Stomach (tissue), 9 donors: ENCODE results near the gene MYH9. TPM values are rescaled to one million over a fixed set of nuclear protein-coding genes. Genes with fewer than 3 reads are reported as not detected.

Source experiments
- DNase-seq, 2 donors: peaks; one replicate each; pipeline versions ENCODE4 v3.0.0 to v3.0.0-alpha.2; 2013 to 2019
- H3K27ac ChIP-seq, 5 donors: fragments of 200-600 bp in 4 of 5; sonication (generic) in 4 of 5; one replicate each; pipeline ENCODE4 v1.5.1; 2013 to 2019; ENCODE audit warnings: mild to moderate bottlenecking in 1 of 5, moderate library complexity in 1 of 5
- H3K27me3 ChIP-seq, 3 donors: fragments of 200-600 bp; sonication (generic); one replicate each; pipeline ENCODE4 v1.5.1; 2017 to 2019; ENCODE audit warnings: mixed run types in 1 of 3
- H3K36me3 ChIP-seq, 4 donors: fragments of 200-600 bp; sonication (generic); 1 replicate in 3 of 4; 2 replicates in 1 of 4; pipeline ENCODE4 v1.5.1; 2016 to 2019
- H3K4me1 ChIP-seq, 4 donors: fragments of 200-600 bp; sonication (generic); one replicate each; pipeline ENCODE4 v1.5.1; 2016 to 2019
- H3K4me3 ChIP-seq, 4 donors: fragments of 200-600 bp; sonication (generic) in 3 of 4; one replicate each; pipeline ENCODE4 v1.5.1; 2016 to 2019; ENCODE audit warnings: mild to moderate bottlenecking in 1 of 4
- H3K9me3 ChIP-seq, 4 donors: fragments of 200-600 bp; sonication (generic); one replicate each; pipeline ENCODE4 v1.5.1; 2016 to 2019
- EP300 ChIP-seq: sonication (generic); formaldehyde crosslinking; IDR thresholded peaks from one replicate; pipeline ENCODE4 v1.6.1; 2017; ENCODE audit warnings: antibody characterized with exemption
- POLR2A ChIP-seq, 4 donors: fragments of 450-650 bp; IDR thresholded peaks; one replicate each; pipeline ENCODE4 v1.6.1; 2016; ENCODE audit warnings: antibody characterized with exemption in 4 of 4, control low read depth in 2 of 4, mild to moderate bottlenecking in 1 of 4, moderate library complexity in 1 of 4
- POLR2AphosphoS5 ChIP-seq, 3 donors: sonication (generic); formaldehyde crosslinking; IDR thresholded peaks; one replicate each; pipeline ENCODE4 v1.6.1; 2016; ENCODE audit warnings: antibody characterized with exemption in 3 of 3
- WGBS, 5 donors: extraction: QIAGEN DNeasy Blood & Tissue Kit in 3 of 5; methylation state at CpG; one replicate each; pipeline versions ENCODE4 v1.1.5 to v1.1.7; 2013 to 2018; 5-methylcytosine and 5-hydroxymethylcytosine counted together
- intact Hi-C: fragments of 100-400 bp; cut with DNase I; formaldehyde crosslinking; loops from one replicate; pipeline ENCODE4 v1.15.1; 2023; ENCODE audit warnings: low total_unique reads
- polyA plus RNA-seq, 3 donors: library from polyadenylated mRNA; stranded (reverse); fragments of 200-250 nt; gene quantifications; one replicate each; pipeline ENCODE4 v1.2.3, GENCODE V29; 2013
- total RNA-seq, 5 donors: library from RNA; depleted of rRNA; stranded (reverse); fragments of >200 nt; gene quantifications; one replicate each; pipeline versions ENCODE4 v1.1.0 to v1.2.3, GENCODE V29; 2014 to 2016
- TF ChIP-seq, protein P1 (sequence below), 7 experiments: fragments of 450-650 bp in 4 of 7; fragments of 200-600 bp in 3 of 7; sonication (generic) in 3 of 7; IDR thresholded peaks; one replicate each; pipeline ENCODE4 v1.5.1; 2016 to 2019; ENCODE audit warnings: antibody characterized with exemption in 7 of 7, control low read depth in 2 of 7, mild to moderate bottlenecking in 1 of 7
- donor health status: healthy with polysubstance abuse.
- donor health status: Bipolar disorder and iron deficiency.
- donor health status: healthy.

MYH9 gene
- total and polyA plus RNA-seq, 8 donors: 46.7 to 620 (median 197) TPM

DNA sequence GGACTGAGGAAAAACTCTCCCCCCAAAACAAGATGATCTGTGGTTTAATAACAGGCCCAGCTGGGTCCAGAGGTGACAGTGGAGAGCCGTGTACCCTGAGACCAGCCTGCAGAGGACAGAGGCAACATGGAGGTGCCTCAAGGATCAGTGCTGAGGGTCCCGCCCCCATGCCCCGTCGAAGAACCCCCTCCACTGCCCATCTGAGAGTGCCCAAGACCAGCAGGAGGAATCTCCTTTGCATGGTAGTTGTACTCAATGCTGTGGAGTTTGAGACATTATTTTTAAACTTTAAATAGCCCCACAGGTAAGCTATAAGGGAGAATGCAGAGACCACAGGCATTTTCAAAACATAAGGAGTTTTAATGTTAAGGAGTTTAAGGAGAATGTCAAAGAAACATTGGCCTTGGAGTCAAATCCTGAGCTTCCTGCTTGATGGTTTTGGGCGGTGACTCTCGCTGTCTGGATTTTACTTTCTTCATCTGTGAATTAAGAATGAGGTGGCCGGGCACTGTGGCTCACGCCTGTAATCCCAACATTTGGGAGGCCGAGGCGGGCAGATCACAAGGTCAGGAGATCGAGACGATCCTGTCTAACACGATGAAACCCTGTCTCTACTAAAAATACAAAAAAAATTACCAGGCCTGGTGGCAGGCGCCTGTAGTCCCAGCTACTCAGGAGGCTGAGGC, 128.0 kb downstream of the MYH9 start:
- H3K36me3 ChIP-seq: peaks cover 0 to 86% (median 67%) of the 10 kb centered on the region in 4 donors
- TF ChIP-seq, protein P1, sequence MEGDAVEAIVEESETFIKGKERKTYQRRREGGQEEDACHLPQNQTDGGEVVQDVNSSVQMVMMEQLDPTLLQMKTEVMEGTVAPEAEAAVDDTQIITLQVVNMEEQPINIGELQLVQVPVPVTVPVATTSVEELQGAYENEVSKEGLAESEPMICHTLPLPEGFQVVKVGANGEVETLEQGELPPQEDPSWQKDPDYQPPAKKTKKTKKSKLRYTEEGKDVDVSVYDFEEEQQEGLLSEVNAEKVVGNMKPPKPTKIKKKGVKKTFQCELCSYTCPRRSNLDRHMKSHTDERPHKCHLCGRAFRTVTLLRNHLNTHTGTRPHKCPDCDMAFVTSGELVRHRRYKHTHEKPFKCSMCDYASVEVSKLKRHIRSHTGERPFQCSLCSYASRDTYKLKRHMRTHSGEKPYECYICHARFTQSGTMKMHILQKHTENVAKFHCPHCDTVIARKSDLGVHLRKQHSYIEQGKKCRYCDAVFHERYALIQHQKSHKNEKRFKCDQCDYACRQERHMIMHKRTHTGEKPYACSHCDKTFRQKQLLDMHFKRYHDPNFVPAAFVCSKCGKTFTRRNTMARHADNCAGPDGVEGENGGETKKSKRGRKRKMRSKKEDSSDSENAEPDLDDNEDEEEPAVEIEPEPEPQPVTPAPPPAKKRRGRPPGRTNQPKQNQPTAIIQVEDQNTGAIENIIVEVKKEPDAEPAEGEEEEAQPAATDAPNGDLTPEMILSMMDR (IDR thresholded peaks at IDR 0.05): no peak
- TF ChIP-seq POLR2AphosphoS5 (IDR thresholded peaks at IDR 0.05) (no peak), POLR2A (IDR thresholded peaks at IDR 0.05) (no peak), EP300 (no peak)
- no peaks in the 10 kb centered on the region for H3K27me3 ChIP-seq
- peaks cover 18 to 48% (median 29%) of the 10 kb centered on the region in 4 donors for H3K4me1 ChIP-seq
- no peaks in the 10 kb centered on the region for H3K9me3 ChIP-seq
- no peak for DNase-seq
- H3K27ac ChIP-seq: peak overlapping the region in 3 of 5 donors; percentile 65 to 76 (median 75)
- peak overlapping the region in 1 of 4 donors; percentile 13 for H3K4me3 ChIP-seq
- 61 to 76% (median 71%) methylated on average over 14 of the region's 14 CpGs for WGBS, 5 donors
- intact Hi-C loops: no loop called here

DNA sequence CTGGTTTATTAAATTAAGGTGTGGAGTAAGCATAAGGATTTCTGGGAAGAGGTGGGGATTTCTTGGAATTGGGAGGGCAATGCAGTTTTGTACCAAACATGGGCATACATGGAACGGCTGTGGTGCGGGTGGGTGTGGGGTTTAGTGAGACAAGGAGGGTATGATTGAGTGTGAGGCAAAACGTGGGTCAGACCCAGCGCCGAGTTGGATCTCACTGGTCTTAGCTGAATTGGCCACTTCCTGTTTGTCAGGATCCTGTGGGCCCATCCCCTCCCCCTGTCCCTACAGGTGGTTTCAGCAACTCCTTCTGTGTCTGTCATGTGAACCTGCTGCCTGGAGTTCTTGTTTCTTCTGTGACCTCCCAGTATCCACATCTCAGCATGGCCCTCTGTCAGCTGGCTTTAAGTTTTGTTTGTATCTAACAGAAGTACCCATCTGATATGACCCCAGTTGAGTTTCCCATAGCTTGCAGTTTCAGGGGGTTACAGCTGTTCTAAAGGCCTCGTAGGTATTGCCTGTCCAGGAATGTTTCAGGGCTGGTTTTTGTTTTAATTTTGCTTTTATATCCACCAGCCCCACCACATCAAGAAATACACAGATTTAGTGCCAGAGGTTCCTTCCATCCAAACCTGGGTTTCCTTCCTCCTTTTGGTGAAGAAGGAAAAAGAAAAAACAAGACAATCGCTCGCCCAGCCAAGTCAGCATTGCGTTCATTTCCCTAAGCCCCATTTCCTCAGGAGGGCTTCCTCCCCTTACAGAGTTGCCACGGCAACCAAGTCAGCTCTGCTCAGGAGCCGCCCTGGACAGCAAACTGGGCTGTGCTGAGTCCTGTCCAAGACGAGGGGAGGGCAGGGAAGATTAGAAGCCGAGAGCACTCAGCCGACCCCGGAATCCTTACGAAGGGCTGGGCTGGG, 128.8 kb downstream of the MYH9 start:
- peak overlapping the region; percentile 16 to 76 (median 65) for H3K27ac ChIP-seq
- peak overlapping the region in 1 of 4 donors; percentile 13 for H3K4me3 ChIP-seq
- TF ChIP-seq POLR2A (IDR thresholded peaks at IDR 0.05): no peak
- TF ChIP-seq POLR2AphosphoS5 (IDR thresholded peaks at IDR 0.05): no peak
- TF ChIP-seq, protein P1 (IDR thresholded peaks at IDR 0.05): no peak
- no peak for TF ChIP-seq EP300

DNA sequence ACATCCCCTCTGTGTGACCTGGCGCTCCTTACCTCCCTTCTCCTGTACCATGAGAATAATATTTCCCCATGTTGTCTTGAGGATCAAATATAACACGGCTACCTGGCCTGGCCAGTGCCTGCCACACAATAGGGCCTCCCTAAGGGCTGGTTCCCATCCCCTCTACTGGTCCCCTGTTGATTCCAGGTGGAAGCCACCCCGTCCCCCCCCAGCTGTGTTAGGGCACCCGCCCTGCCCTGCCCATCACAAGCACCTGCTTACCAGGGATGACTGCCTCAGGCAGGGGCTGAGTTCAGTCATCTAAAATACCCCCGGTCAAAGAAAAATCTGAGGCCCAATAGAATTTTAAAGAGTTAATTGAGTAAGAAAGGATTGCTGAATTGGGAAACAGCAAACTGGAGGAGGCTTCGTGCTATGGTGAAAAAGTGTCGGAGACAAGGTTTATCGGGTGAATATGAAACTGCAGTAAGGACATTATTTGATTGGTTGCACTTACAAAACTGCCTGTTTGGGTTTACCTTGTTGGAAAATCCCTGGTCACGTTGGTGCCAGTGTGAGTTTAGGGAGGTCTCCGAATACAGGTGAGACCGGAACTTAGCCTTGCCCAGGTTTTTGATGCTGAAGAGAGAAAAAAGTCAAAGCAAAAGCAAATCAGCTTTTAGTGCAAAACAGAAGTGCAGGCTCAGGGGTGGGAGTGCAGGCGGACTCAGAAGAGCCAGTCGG, 129.7 kb downstream of the MYH9 start:
- no peak for DNase-seq
- H3K4me1 ChIP-seq: peaks cover 33 to 64% (median 45%) of the 10 kb centered on the region in 4 donors
- H3K27me3 ChIP-seq: no peaks in the 10 kb centered on the region
- no peaks in the 10 kb centered on the region for H3K9me3 ChIP-seq
- peaks cover 0 to 70% (median 54%) of the 10 kb centered on the region in 4 donors for H3K36me3 ChIP-seq
- WGBS, 5 donors: 86 to 93% (median 88%) methylated on average over 13 of the region's 13 CpGs
- no peak overlapping the region for H3K4me3 ChIP-seq
- intact Hi-C loops: no loop called here
- peak overlapping the region in 4 of 5 donors; percentile 16 to 76 (median 70) for H3K27ac ChIP-seq
- TF ChIP-seq POLR2AphosphoS5 (IDR thresholded peaks at IDR 0.05): no peak
- TF ChIP-seq EP300: no peak
- no peak for TF ChIP-seq POLR2A (IDR thresholded peaks at IDR 0.05)
- TF ChIP-seq, protein P1 (IDR thresholded peaks at IDR 0.05): no peak

More for the DNA sequence above, 128.8 kb downstream of the MYH9 start:
- Histone ChIP-seq H3K36me3 (peaks cover 0 to 79% (median 63%) of the 10 kb centered on the region in 4 donors), H3K27me3 (no peaks in the 10 kb centered on the region), H3K4me1 (peaks cover 26 to 56% (median 37%) of the 10 kb centered on the region in 4 donors), H3K9me3 (no peaks in the 10 kb centered on the region)
- DNase-seq: peak in 1 of 2 donors; percentile 86
- 42 to 49% (median 45%) methylated on average over 16 of the region's 16 CpGs for WGBS, 5 donors
- intact Hi-C loops: no loop called here

DNA sequence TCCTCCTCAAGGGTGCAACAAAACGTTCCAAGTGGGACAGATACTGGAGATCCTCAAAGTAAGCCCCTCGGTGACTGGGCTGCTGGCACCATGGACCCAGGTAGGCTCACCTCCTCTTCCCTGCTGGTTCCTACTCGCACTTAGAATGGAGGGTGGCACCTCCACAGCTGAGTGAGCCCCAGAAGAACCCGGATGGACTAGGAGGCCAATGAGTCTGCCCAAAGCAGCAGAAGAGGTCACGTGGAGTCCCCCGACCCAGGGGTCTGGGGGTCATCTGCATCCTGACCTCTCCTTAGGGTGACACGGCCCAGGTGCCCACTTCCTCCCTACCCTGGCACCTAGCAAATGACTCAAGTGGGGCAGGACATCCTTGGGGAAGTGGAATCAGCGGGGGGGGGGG, 130.5 kb downstream of the MYH9 start:
- peaks cover 39 to 70% (median 51%) of the 10 kb centered on the region in 4 donors for H3K4me1 ChIP-seq

More for the DNA sequence above, 130.5 kb downstream of the MYH9 start:
- Histone ChIP-seq H3K4me3 (no peak overlapping the region), H3K36me3 (peaks cover 0 to 62% (median 46%) of the 10 kb centered on the region in 4 donors), H3K27me3 (no peaks in the 10 kb centered on the region), H3K27ac (peak overlapping the region in 3 of 5 donors; percentile 62 to 75 (median 65)), H3K9me3 (no peaks in the 10 kb centered on the region)
- no peak for DNase-seq
- intact Hi-C loops: no loop called here
- WGBS, 5 donors: 72 to 91% (median 74%) methylated on average over 7 to 8 of the region's 8 CpGs
- TF ChIP-seq POLR2AphosphoS5 (IDR thresholded peaks at IDR 0.05) (no peak), POLR2A (IDR thresholded peaks at IDR 0.05) (no peak), EP300 (no peak)
- TF ChIP-seq, protein P1 (IDR thresholded peaks at IDR 0.05): no peak
